WTC11 (cell line): ENCODE measurements around the gene S100A2. TPM values are rescaled to one million over a fixed set of nuclear protein-coding genes. Genes with fewer than 3 reads are reported as not detected.

ENCODE experiments used
- ATAC-seq: fragments of 200-7000 bp; cut with Tn5 transposase; 2 replicates; pipeline ENCODE4 v1.10.0; 2021; ENCODE audit warnings: mild to moderate bottlenecking, moderate library complexity
- CTCF ChIA-PET: fragments of 300-600 bp; sonication (Branson Sonifier 250); formaldehyde crosslinking; loops from one replicate; lab custom pipeline; 2021; ENCODE audit warnings: antibody characterized with exemption; lab: Charles Lee
- POLR2A ChIA-PET: fragments of 350-600 bp; sonication (Branson Sonifier 250); formaldehyde crosslinking; loops from one replicate; lab custom pipeline; 2021; ENCODE audit warnings: antibody characterized with exemption; lab: Charles Lee
- DNase-seq: peaks from one replicate; pipeline ENCODE4 v3.0.0; 2021; ENCODE audit warnings: low spot score
- H3K27ac Mint-ChIP-seq: 2 replicates; pipeline ENCODE4 v1.8.0; 2021; ENCODE audit warnings: mixed read lengths
- H3K27me3 Mint-ChIP-seq: 2 replicates; pipeline ENCODE4 v1.8.0; 2021; ENCODE audit warnings: low read depth, mild to moderate bottlenecking, moderate library complexity, mixed read lengths
- H3K36me3 Mint-ChIP-seq: 2 replicates; pipeline ENCODE4 v1.8.0; 2021; ENCODE audit warnings: mixed read lengths
- H3K4me1 Mint-ChIP-seq: 2 replicates; pipeline ENCODE4 v1.8.0; 2022; ENCODE audit warnings: mixed read lengths
- H3K4me3 Mint-ChIP-seq: 2 replicates; pipeline ENCODE4 v1.8.0; 2021; ENCODE audit warnings: mild to moderate bottlenecking, moderate library complexity, mixed read lengths
- H3K9me3 Mint-ChIP-seq: 2 replicates; pipeline ENCODE4 v1.8.0; 2021; ENCODE audit warnings: mixed read lengths
- AFF4 ChIP-seq: sonication (generic); formaldehyde crosslinking; IDR thresholded peaks from 2 replicates; pipeline ENCODE4 v1.8.1; 2023; ENCODE audit warnings: mild to moderate bottlenecking, missing genetic modification reagents, borderline replicate concordance
- ATF2 ChIP-seq: sonication (generic); formaldehyde crosslinking; IDR thresholded peaks from 2 replicates; pipeline ENCODE4 v1.8.1; 2022; ENCODE audit warnings: low read depth, missing genetic modification reagents, borderline replicate concordance
- E2F5 ChIP-seq: sonication (generic); formaldehyde crosslinking; IDR thresholded peaks from 2 replicates; pipeline ENCODE4 v1.8.1; 2022; ENCODE audit warnings: mild to moderate bottlenecking, moderate library complexity, missing genetic modification reagents
- ESRRA ChIP-seq: sonication (generic); formaldehyde crosslinking; IDR thresholded peaks from 2 replicates; pipeline ENCODE4 v1.8.1; 2022; ENCODE audit warnings: mild to moderate bottlenecking, missing genetic modification reagents, borderline replicate concordance
- ETV6 ChIP-seq: sonication (generic); formaldehyde crosslinking; IDR thresholded peaks from 2 replicates; pipeline ENCODE4 v1.8.1; 2022; ENCODE audit warnings: mild to moderate bottlenecking, missing genetic modification reagents
- FOXP1 ChIP-seq: sonication (generic); formaldehyde crosslinking; IDR thresholded peaks from 2 replicates; pipeline ENCODE4 v1.8.0; 2022; ENCODE audit warnings: missing genetic modification reagents, mild to moderate bottlenecking, moderate library complexity, borderline replicate concordance
- GRHL2 ChIP-seq: fragments of 250-450 bp; sonication (Bioruptor Pico); IDR thresholded peaks from 2 replicates; pipeline ENCODE4 v1.8.0; 2022; ENCODE audit warnings: mild to moderate bottlenecking, moderate library complexity; ENCODE audit not compliant: insufficient replicate concordance, severe bottlenecking
- HMGA2 ChIP-seq: fragments of 250-450 bp; sonication (Bioruptor Pico); IDR thresholded peaks from 2 replicates; pipeline ENCODE4 v1.4.0; 2021; ENCODE audit warnings: mild to moderate bottlenecking, moderate library complexity
- IRF1 ChIP-seq: sonication (generic); formaldehyde crosslinking; IDR thresholded peaks from 2 replicates; pipeline ENCODE4 v1.8.0; 2023; ENCODE audit warnings: missing genetic modification reagents
- IRF2 ChIP-seq: sonication (generic); formaldehyde crosslinking; IDR thresholded peaks from 2 replicates; pipeline ENCODE4 v1.8.0; 2022; ENCODE audit warnings: low read depth, missing genetic modification reagents, borderline replicate concordance
- KAT7 ChIP-seq: sonication (generic); formaldehyde crosslinking; IDR thresholded peaks from 2 replicates; pipeline ENCODE4 v1.8.1; 2023; ENCODE audit warnings: missing genetic modification reagents, mild to moderate bottlenecking, borderline replicate concordance
- MAX ChIP-seq: sonication (generic); formaldehyde crosslinking; IDR thresholded peaks from 2 replicates; pipeline ENCODE4 v1.8.0; 2022; ENCODE audit warnings: mild to moderate bottlenecking, missing genetic modification reagents
- NR1H2 ChIP-seq: sonication (generic); formaldehyde crosslinking; IDR thresholded peaks from 2 replicates; pipeline ENCODE4 v1.9.0; 2021; ENCODE audit warnings: mild to moderate bottlenecking, moderate library complexity, missing genetic modification reagents
- PRRX2 ChIP-seq: fragments of 250-450 bp; sonication (Bioruptor Pico); IDR thresholded peaks from 2 replicates; pipeline ENCODE4 v1.8.0; 2021; ENCODE audit warnings: mild to moderate bottlenecking
- SP1 ChIP-seq: sonication (generic); formaldehyde crosslinking; conservative IDR thresholded peaks from 2 replicates; pipeline ENCODE4 v1.8.1; 2022; ENCODE audit warnings: missing genetic modification reagents
- USF1 ChIP-seq: sonication (generic); formaldehyde crosslinking; IDR thresholded peaks from 2 replicates; pipeline ENCODE4 v1.8.0; 2022; ENCODE audit warnings: mild to moderate bottlenecking, missing genetic modification reagents
- USF2 ChIP-seq: sonication (generic); formaldehyde crosslinking; IDR thresholded peaks from 2 replicates; pipeline ENCODE4 v1.8.1; 2023; ENCODE audit warnings: mild to moderate bottlenecking, missing genetic modification reagents, moderate library complexity
- ZBTB21 ChIP-seq: sonication (generic); formaldehyde crosslinking; IDR thresholded peaks from 2 replicates; pipeline ENCODE4 v1.8.1; 2023; ENCODE audit warnings: mild to moderate bottlenecking, missing genetic modification reagents, borderline replicate concordance
- ZMAT4 ChIP-seq: fragments of 250-450 bp; sonication (Bioruptor Pico); IDR thresholded peaks from 2 replicates; pipeline ENCODE4 v1.9.0; 2021; ENCODE audit warnings: mild to moderate bottlenecking
- ZNF121 ChIP-seq: sonication (generic); formaldehyde crosslinking; IDR thresholded peaks from 2 replicates; pipeline ENCODE4 v1.8.0; 2023; ENCODE audit warnings: missing genetic modification reagents
- ZNF219 ChIP-seq: sonication (generic); formaldehyde crosslinking; IDR thresholded peaks from 2 replicates; pipeline ENCODE4 v1.8.0; 2023; ENCODE audit warnings: missing genetic modification reagents, mild to moderate bottlenecking, borderline replicate concordance
- ZNF281 ChIP-seq: sonication (generic); formaldehyde crosslinking; IDR thresholded peaks from 2 replicates; pipeline ENCODE4 v1.8.0; 2023; ENCODE audit warnings: mild to moderate bottlenecking, missing genetic modification reagents
- total RNA-seq: library from RNA; stranded (reverse); gene quantifications from 3 replicates; pipeline ENCODE4 v1.2.3, GENCODE V29; 2021

The S100A2 gene
- total RNA-seq, 1 experiment from 2014 or later: 0.74 TPM

GRCh38 chr1:153598309-153599172 is 32.9 kb upstream of the S100A2 start:
- Mint-ChIP-seq H3K4me1 (peaks cover 28% of the 10 kb centered on the region), H3K4me3 (0 out of 2 replicates have a peak overlapping the region, but pooled peaks have one; percentile 2), H3K9me3 (no peaks in the 10 kb centered on the region), H3K27me3 (no peaks in the 10 kb centered on the region), H3K36me3 (no peaks in the 10 kb centered on the region; the same call in 1 of the 2 replicates), H3K27ac (peak overlapping the region; percentile 93)
- ATAC-seq (peak; percentile 99), DNase-seq (peak; percentile 50)
- CTCF ChIA-PET: interaction anchor here (0.5 to 2.7 kb wide), 11 partner anchors 9 to 158 kb away, joined by 3 to 39 read pairs (median 5); partner anchors contain the start of genes INTS3, S100A13, S100A14 and S100A16
- POLR2A ChIA-PET: interaction anchor here (0.6 to 2.2 kb wide), 6 partner anchors 14 to 735 kb away, joined by 3 to 8 read pairs (median 5); partner anchors contain the start of genes S100A13 and S100A16
- TF ChIP-seq KAT7: no peak
- TF ChIP-seq IRF1 (CRISPR knock-in tag): no peak
- TF ChIP-seq ATF2 (CRISPR knock-in tag): no peak
- TF ChIP-seq ESRRA (CRISPR knock-in tag): no peak
- no peak for TF ChIP-seq NR1H2 (CRISPR knock-in tag)
- TF ChIP-seq MAX: no peak
- TF ChIP-seq ZNF121: peak; percentile 97
- no peak for TF ChIP-seq GRHL2 (CRISPR knock-in tag)
- no peak for TF ChIP-seq USF2
- TF ChIP-seq ZMAT4 (CRISPR knock-in tag): no peak
- TF ChIP-seq ETV6: peak; percentile 48; the same call in 1 of the 2 replicates
- no peak for TF ChIP-seq IRF2 (CRISPR knock-in tag)
- no peak for TF ChIP-seq ZNF281 (CRISPR knock-in tag)
- TF ChIP-seq ZBTB21 (CRISPR knock-in tag): no peak
- TF ChIP-seq FOXP1 (CRISPR knock-in tag): no peak
- TF ChIP-seq HMGA2 (CRISPR knock-in tag): no peak
- TF ChIP-seq AFF4 (CRISPR knock-in tag): no peak
- no peak for TF ChIP-seq PRRX2 (CRISPR knock-in tag)
- no peak for TF ChIP-seq ZNF219
- no peak for TF ChIP-seq E2F5 (CRISPR knock-in tag)
- TF ChIP-seq SP1 (CRISPR knock-in tag): no peak; the same call in 1 of the 2 replicates
- no peak for TF ChIP-seq USF1 (CRISPR knock-in tag)
